ENCODE results near the gene CETN3. TPM values are rescaled to one million over a fixed set of nuclear protein-coding genes. Genes with fewer than 3 reads are reported as not detected.
A peak's percentile ranks its signal among the peaks of the same experiment; 100 is the strongest.

The CETN3 gene
- total RNA-seq (2014; rRNA removed) (28.5 and 39.2 TPM in 2 replicates), Bru-seq, nascent RNA (percentile 74 among the genes with signal in this experiment), BruChase-seq, experiment 1, labeled RNA remaining after a 6-hour chase (percentile 78 among the genes with signal in this experiment), BruChase-seq, experiment 2, labeled RNA remaining after a 2-hour chase (percentile 66 among the genes with signal in this experiment)
- long read RNA-seq, transcript CETN3-201 (5 exons, 2,432 nt) = major isoform, 25 of 40 reads
- long read RNA-seq, partial matches to known transcripts = 13 of 40 reads
- long read RNA-seq, other reads (novel, unspliced or antisense) = 1 of 40 reads

- Histone ChIP-seq H3K27ac (ENCODE audit: low read length) (peak within 1 kb of the TSS; percentile 82), H3K27me3 (ENCODE audit: low read length) (no peaks in the 10 kb centered on the region), H3K4me3 (ENCODE audit: low read length) (peak within 1 kb of the TSS; percentile 88), H3K4me2 (ENCODE audit: low read length) (peak within 1 kb of the TSS; percentile 90), H4K20me1 (ENCODE audit: low read length) (no peaks in the 10 kb centered on the region), H3K36me3 (ENCODE audit: low read depth, low read length) (0 out of 2 replicates have a peak, but pooled peaks cover 5% of the 10 kb centered on the region), H3K79me2 (ENCODE audit: low read length) (peaks cover 51% of the 10 kb centered on the region), H3K9me3 (ENCODE audit: low read length) (no peaks in the 10 kb centered on the region), H3F3A (ENCODE audit: low read length, unreplicated experiment) (peaks cover 8% of the 10 kb centered on the region), H3K9me2 (replicated peaks; ENCODE audit: low read length) (no peaks in the 10 kb centered on the region), H3K9ac (ENCODE audit: low read length) (peak within 1 kb of the TSS; percentile 95), H2AFZ (ENCODE audit: low read length) (peak within 1 kb of the TSS; percentile 97), H3K4me1 (ENCODE audit: insufficient read depth, low read length) (peaks cover 35% of the 10 kb centered on the region)
- no peak for TF ChIP-seq EZH2 (IDR thresholded peaks at IDR 0.05; ENCODE audit: low read length, unreplicated experiment)
- TF ChIP-seq EZH2phosphoT487 (IDR thresholded peaks at IDR 0.05; ENCODE audit: borderline replicate concordance, low read length) = no peak
- TF ChIP-seq CTCF (conservative IDR thresholded peaks at IDR 0.05; ENCODE audit: low read depth, low read length) = no peak
- CTCF ChIA-PET = interaction anchor here (0.6 kb wide), 1 partner anchor 109 kb away, joined by 3 read pairs; no protein-coding TSS in a partner anchor
- ATAC-seq (peak; percentile 90), DNase-seq (peak; percentile 97)
- no TSS peak for BruUV-seq (replicated peaks)
- POLR2A ChIA-PET (ENCODE audit: unreplicated experiment) = interaction anchor here (0.5 to 1.0 kb wide), 8 partner anchors 20 to 1145 kb away, joined by 3 to 6 read pairs (median 4); no protein-coding TSS in a partner anchor
- intact Hi-C loops (cut with micrococcal nuclease) = loop anchor here (5.0 kb wide), 1 partner anchor 58 kb away; no protein-coding TSS in a partner anchor
Observed at GRCh38 chr5:90409318-90410177, at the start of gene CETN3. CETN3 (minus strand) TSS chr5:90409756; CDS start chr5:90409661, 95 bp downstream.

GRCh38 chr5:90446961-90447360 is 37.4 kb upstream of the CETN3 start:
- intact Hi-C loops (cut with micrococcal nuclease) = no loop called here
- H3K4me3 ChIP-seq (ENCODE audit: low read length) = no peak overlapping the region
- no peak overlapping the region for H3K27ac ChIP-seq (ENCODE audit: low read length)
- no peaks in the 10 kb centered on the region for H3K4me1 ChIP-seq (ENCODE audit: insufficient read depth, low read length)
- H3F3A ChIP-seq (ENCODE audit: low read length, unreplicated experiment) = no peaks in the 10 kb centered on the region
- ATAC-seq = no peak
- H3K9me3 ChIP-seq (ENCODE audit: low read length) = no peaks in the 10 kb centered on the region
- CTCF ChIA-PET = no interaction called here
- POLR2A ChIA-PET (ENCODE audit: unreplicated experiment) = no interaction called here
- no peaks in the 10 kb centered on the region for H3K36me3 ChIP-seq (ENCODE audit: low read depth, low read length)
- no peaks in the 10 kb centered on the region for H4K20me1 ChIP-seq (ENCODE audit: low read length)
- H3K4me2 ChIP-seq (ENCODE audit: low read length) = no peak overlapping the region
- DNase-seq = no peak
- H2AFZ ChIP-seq (ENCODE audit: low read length) = no peak overlapping the region
- TF ChIP-seq EZH2phosphoT487 (IDR thresholded peaks at IDR 0.05; ENCODE audit: borderline replicate concordance, low read length) (no peak), EZH2 (IDR thresholded peaks at IDR 0.05; ENCODE audit: low read length, unreplicated experiment) (no peak), CTCF (conservative IDR thresholded peaks at IDR 0.05; ENCODE audit: low read depth, low read length) (no peak)
- no peaks in the 10 kb centered on the region for H3K27me3 ChIP-seq (ENCODE audit: low read length)
- H3K79me2 ChIP-seq (ENCODE audit: low read length) = no peaks in the 10 kb centered on the region
- H3K9ac ChIP-seq (ENCODE audit: low read length) = no peak overlapping the region
- H3K9me2 ChIP-seq (replicated peaks; ENCODE audit: low read length) = no peaks in the 10 kb centered on the region
- BruUV-seq (replicated peaks) = no TSS peak

All from PC-3 (cell line).